Activated naive CD4-positive, alpha-beta T cell treated with anti-CD3 and anti-CD28 coated beads, Interleukin-2, amount 50 U/mL, for 16 hours (primary cell): ENCODE measurements around the gene LONRF3.
A peak's percentile ranks its signal among the peaks of the same experiment; 100 is the strongest.

Experiments
- DNase-seq: peaks from one replicate; pipeline ENCODE4 v3.0.0-alpha.2; 2020

Gene LONRF3

DNA sequence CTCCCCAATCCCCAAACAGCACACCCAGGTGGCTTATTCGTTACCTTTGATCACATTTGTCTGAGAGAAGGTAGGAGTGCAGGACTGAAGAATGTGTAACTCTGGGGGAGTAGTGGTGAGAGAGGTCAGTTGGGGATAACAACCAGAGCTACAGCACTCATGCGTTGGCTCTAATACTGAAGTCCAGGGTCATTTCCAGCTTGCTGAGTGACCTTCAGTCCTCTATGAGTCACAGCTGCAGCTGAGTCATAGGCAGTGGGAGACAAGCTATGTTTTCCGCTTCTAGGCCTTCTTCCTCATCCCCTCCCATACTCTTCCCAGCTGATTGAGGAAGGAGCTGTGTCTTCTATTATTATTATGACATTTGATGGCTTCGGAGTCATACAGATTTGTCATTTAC lies 66.8 kb downstream of the LONRF3 start:
- no peak for DNase-seq

DNA sequence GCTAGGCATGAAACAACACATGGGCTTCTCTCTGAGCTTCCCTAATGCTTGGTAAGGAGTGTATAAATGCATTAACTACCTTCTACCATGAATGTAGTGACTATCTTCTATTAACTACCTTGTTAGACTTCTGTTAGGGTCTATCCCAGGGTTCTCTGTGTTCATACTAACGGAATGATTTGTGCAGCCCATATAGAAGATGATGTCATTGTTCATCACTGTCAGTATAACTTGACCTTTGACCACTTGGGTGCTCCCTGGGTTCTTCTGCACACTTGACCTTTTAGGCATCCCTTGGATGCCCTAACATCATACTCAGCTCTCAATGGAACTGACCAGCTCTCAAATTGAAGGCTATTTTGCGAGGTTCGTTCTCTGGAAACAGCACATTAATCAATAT lies 67.6 kb downstream of the LONRF3 start:
- no peak for DNase-seq

DNA sequence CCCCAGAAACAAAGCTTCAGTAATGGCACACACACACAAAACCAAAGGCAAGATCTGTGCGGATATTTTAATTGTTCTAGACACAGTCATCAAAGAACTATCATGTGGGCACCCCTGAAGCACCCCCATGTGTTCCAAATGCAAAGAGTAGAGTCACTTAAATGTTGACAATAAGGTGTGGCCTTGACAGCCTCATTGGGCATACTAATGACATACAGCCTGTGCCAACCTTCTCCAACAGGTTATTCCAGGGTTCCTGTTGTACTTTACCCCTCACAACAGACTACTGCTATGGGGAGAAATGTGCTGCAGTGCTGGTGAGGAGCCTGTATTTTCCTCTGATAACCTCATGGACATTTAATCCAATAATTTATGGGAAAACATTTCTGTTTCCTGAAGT lies 68.6 kb downstream of the LONRF3 start:
- DNase-seq, result no peak

DNA sequence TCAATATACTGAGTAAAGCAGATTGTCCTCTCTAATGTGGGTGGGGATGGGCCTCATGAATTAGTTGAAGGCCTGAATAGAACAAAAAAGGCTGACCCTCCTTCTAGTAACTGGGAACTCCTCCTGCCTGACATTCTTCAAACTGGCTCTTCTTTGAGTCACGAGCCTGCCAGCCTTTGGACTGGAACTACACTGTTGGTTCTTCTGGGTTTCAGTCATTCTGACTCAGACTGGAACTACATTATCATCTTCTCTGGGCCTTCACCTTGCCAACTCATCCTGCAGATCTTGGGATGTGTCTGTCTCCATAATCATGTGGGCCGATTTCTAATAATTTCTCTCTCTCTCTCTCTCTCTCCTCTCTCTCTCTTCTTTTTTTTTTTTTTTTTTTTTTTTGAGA lies 71.5 kb downstream of the LONRF3 start:
- no peak for DNase-seq

DNA sequence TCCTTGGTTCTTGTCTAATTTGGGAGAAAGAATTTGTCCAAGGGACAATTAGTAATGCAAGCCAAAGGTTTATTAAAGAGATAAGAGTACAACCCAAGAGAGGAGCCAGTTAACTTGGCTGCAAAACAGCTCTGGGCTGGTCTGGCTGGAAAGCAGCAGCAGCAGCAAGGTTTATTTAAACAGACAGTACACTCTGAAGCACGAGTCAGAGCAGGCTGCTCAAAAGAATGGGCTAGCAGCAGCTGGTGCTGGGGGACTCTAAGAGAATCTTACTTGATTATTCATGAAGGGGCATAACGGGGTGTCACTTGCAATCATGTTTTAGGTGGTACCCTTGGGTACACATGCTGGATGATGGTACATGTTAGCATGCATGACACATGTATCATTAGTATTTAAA lies 81.3 kb downstream of the LONRF3 start:
- no peak for DNase-seq

DNA sequence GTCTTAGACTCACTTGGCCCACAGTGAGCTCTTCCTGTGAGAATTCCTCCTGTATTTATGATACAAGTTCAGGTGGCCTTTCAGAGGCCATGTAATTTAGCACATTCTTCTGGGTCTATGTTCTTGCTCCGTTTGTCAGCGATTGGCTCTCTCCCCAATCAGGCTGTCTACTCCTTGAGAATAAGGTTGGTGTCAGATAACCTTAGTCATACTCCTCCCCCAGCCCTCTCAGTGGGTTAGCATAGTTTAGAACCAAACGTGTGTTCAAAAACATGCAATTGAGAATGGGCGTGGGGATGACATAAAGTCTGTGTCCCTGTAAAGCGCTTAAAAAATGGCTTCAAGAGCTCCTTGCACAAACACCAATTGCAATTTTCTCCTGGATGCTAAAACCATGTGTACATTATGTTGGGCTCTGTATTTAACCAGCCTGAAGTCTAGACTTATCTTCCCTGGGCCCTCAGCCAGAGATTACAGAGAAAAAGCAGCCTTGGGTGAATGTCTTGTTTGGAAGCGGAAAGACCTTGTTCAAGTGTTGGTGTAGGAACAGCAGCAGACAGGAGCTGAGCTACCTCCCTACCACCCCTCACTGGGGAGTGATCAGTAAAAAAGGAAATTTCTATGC lies 88.4 kb downstream of the LONRF3 start:
- no peak for DNase-seq

DNA sequence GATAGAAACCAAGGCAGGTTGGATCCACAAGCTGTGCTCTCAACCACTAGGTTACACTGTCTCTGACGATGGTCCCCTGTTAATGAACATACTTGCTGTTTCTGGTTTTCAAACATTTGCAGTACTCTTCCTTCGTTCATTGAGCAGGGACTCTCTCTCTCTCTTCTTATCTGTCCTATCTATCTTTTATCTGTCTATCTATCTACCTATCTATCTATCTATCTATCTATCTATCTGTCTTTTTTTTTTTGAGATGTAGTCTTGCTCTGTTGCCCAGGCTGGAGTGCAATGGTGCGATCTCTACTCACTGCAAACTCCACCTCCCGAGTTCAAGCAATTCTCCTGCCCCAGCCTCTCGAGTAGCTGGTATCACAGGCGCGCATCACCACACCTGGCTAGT lies 89.0 kb downstream of the LONRF3 start:
- DNase-seq, result no peak

DNA sequence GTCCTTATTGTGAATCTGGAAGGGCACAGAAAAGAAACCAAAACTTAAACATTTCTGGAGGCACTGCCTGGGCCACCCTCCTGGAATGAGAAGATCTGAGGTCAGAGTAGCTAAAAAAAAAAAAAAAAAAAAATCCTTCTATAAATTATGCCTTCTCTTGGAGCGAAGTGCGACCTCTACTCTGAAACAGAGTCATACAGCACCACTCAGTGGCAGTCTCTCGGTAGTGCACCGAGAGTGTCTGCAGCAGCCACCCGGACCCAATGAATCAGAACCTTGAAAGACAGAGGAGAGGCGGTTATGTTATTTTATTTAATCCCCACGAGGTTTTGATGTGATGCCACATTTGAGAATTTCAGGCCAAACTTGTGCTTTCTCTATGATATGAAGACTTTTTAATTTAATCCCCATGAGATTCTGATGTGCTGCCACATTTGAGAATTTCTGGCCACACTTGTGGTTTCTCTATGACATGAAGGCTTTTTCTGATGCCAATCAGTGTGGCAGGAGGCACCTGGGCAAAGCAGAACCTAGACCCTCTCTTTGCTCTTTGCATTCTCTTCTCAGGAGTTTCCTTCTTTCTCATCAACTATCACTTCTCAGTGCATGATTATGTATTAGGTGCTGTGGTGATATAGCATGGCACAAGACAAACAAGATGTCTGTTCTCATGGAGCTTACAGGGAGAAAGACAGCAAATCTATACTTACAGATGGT lies 92.8 kb downstream of the LONRF3 start:
- DNase-seq, result peak; percentile 49
